ENCODE data around the gene HOTAIR.
A peak's percentile ranks its signal among the peaks of the same experiment; 100 is the strongest.

HOTAIR gene

GRCh38 chr12:53939141-53940108 lies 35.3 kb downstream of the HOTAIR start:
- no peak for DNase-seq

- DNase-seq: peak; percentile 91
These were observed 36.2 kb downstream of the HOTAIR start, which contains the start of gene HOXC13 for GRCh38 chr12:53938326-53939140. TSS of gene HOXC13 (plus strand) at chr12:53938831. CDS start at chr12:53938907, 76 bp downstream.

- no peak for DNase-seq
These were observed 37.0 kb downstream of the HOTAIR start for GRCh38 chr12:53937596-53938325.

- DNase-seq: no peak
These were observed 37.7 kb downstream of the HOTAIR start for GRCh38 chr12:53937099-53937498.

- no peak for DNase-seq
These were observed 39.1 kb downstream of the HOTAIR start for GRCh38 chr12:53935383-53936341.

GRCh38 chr12:53932915-53933314 lies 41.8 kb downstream of the HOTAIR start:
- no peak for DNase-seq

GRCh38 chr12:53931844-53932581 lies 42.7 kb downstream of the HOTAIR start:
- no peak for DNase-seq

GRCh38 chr12:53930591-53931255 lies 44.0 kb downstream of the HOTAIR start:
- no peak for DNase-seq

GRCh38 chr12:53929527-53929926 lies 45.2 kb downstream of the HOTAIR start:
- DNase-seq: no peak

- no peak for DNase-seq
These were observed 46.5 kb downstream of the HOTAIR start for GRCh38 chr12:53928054-53928835.

GRCh38 chr12:53927220-53928029 lies 47.3 kb downstream of the HOTAIR start:
- DNase-seq: no peak

GRCh38 chr12:53924521-53925405 lies 50.0 kb downstream of the HOTAIR start:
- DNase-seq: no peak

GRCh38 chr12:53916788-53917655 lies 57.7 kb downstream of the HOTAIR start:
- no peak for DNase-seq
